Kidney (tissue), 14 donors: ENCODE data around the gene OSBPL9. TPM values are rescaled to one million over a fixed set of nuclear protein-coding genes. Genes with fewer than 3 reads are reported as not detected.
A peak's percentile ranks its signal among the peaks of the same experiment; 100 is the strongest.

ENCODE experiments used
- DNase-seq, 5 donors: peaks; one replicate each; pipeline ENCODE4 v3.0.0-alpha.2; 2013 to 2020
- FAIRE-seq: peaks from 2 replicates; lab custom pipeline; 2012; peaks lifted over from hg19 to GRCh38; lab: Jason Lieb, UNC
- H3K27ac ChIP-seq, 2 donors: one replicate each; pipeline ENCODE4 v1.7.0; 2013; ENCODE audit warnings: low read depth in 2 of 2, low read length in 2 of 2, inconsistent platforms in 1 of 2
- H3K27me3 ChIP-seq: one replicate; pipeline ENCODE4 v1.7.1; 2013; ENCODE audit warnings: low read length, inconsistent platforms; ENCODE audit not compliant: control insufficient read depth, insufficient read depth
- H3K36me3 ChIP-seq, 3 donors: one replicate each; pipeline versions ENCODE4 v1.7.0 to v1.7.1; 2013; ENCODE audit warnings: low read length in 3 of 3, control low read depth in 1 of 3, inconsistent platforms in 1 of 3; ENCODE audit not compliant: insufficient read depth in 3 of 3, control insufficient read depth in 2 of 3
- H3K4me1 ChIP-seq, 3 donors: one replicate each; pipeline versions ENCODE4 v1.7.0 to v1.7.1; 2013; ENCODE audit warnings: low read length in 3 of 3, inconsistent platforms in 1 of 3, low read depth in 1 of 3; ENCODE audit not compliant: control insufficient read depth in 2 of 3, insufficient read depth in 2 of 3
- H3K4me3 ChIP-seq, 3 donors: one replicate each; pipeline versions ENCODE4 v1.7.0 to v1.8.1; 2013; ENCODE audit warnings: low read length in 3 of 3, control low read depth in 1 of 3, inconsistent platforms in 1 of 3
- H3K9ac ChIP-seq, 3 donors: one replicate each; pipeline versions ENCODE4 v1.7.0 to v1.7.1; 2013; ENCODE audit warnings: low read length in 3 of 3, control low read depth in 1 of 3, inconsistent platforms in 1 of 3
- H3K9me3 ChIP-seq, 3 donors: one replicate each; pipeline versions ENCODE4 v1.7.0 to v1.7.1; 2013; ENCODE audit warnings: low read length in 3 of 3, control low read depth in 1 of 3, inconsistent platforms in 1 of 3; ENCODE audit not compliant: control insufficient read depth in 2 of 3, insufficient read depth in 1 of 3
- CTCF ChIP-seq: IDR thresholded peaks from 3 replicates; pipeline ENCODE4 v1.5.1; 2012; ENCODE audit warnings: mild to moderate bottlenecking, moderate library complexity, borderline replicate concordance; ENCODE audit not compliant: insufficient read depth; ENCODE audit errors: extremely low read depth
- intact Hi-C: fragments of 100-400 bp; cut with DNase I; formaldehyde crosslinking; loops from one replicate; pipeline ENCODE4 v1.11.1; 2022
- polyA plus RNA-seq: library from polyadenylated mRNA; stranded (reverse); fragments of 350-450 nt; fragmentation: Illumina TruSeq; extraction: RNeasy Lipid Tissue Mini Kit (QIAGEN cat#74804); gene quantifications from one replicate; pipeline ENCODE4 v1.2.3, GENCODE V29; 2014; ENCODE audit warnings: low read depth, low replicate concordance; ENCODE audit not compliant: insufficient read depth
- total RNA-seq: library from RNA; stranded (reverse); fragmentation: NEBNext Ultra II Directional; extraction: Animal tissue kit (Norgen Biotek cat#: 25700); gene quantifications from one replicate; pipeline ENCODE4 v1.2.1, GENCODE V29; 2021
- donor health status: control.
- donor health status: control.
- donor health status: control.
- donor health status: control.
- donor health status: control.
- donor health status: DM: yes; HTN: yes; CAD: no.
- donor health status: Normal renal cell carcinoma (clear cell type).

Gene OSBPL9
- total and polyA plus RNA-seq, 2 donors from 2014 or later = 73.2 to 76.6 TPM

DNA sequence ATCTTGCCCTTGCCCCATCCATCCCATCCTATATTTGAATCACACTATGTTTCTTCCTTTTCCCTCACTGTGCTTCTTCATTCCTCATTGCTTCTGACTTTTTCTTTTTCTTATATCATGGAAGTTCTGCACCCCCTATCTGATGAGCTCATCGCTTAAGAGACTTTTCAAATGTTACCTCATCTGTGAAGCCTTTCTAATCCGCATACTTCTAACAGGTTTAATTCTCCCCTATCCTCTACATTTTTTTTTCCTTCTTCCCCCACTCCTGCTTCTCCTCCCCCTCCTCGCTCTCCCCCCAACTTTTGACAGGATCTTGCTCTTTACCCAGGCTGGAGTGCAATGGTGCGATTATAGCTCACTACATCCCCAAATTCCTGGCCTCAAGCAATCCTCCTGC lies 39.5 kb downstream of the OSBPL9 start:
- TF ChIP-seq CTCF = no peak
- H3K36me3 ChIP-seq = peaks cover 0 to 3% (median 0%) of the 10 kb centered on the region in 3 donors
- no peak overlapping the region for H3K27ac ChIP-seq
- no peaks in the 10 kb centered on the region for H3K27me3 ChIP-seq
- peaks cover 2 to 22% (median 6%) of the 10 kb centered on the region in 3 donors for H3K4me1 ChIP-seq
- DNase-seq (no peak), FAIRE-seq (no peak)
- H3K9me3 ChIP-seq = no peaks in the 10 kb centered on the region
- no peak overlapping the region for H3K9ac ChIP-seq
- no peak overlapping the region for H3K4me3 ChIP-seq
- intact Hi-C loops = no loop called here

DNA sequence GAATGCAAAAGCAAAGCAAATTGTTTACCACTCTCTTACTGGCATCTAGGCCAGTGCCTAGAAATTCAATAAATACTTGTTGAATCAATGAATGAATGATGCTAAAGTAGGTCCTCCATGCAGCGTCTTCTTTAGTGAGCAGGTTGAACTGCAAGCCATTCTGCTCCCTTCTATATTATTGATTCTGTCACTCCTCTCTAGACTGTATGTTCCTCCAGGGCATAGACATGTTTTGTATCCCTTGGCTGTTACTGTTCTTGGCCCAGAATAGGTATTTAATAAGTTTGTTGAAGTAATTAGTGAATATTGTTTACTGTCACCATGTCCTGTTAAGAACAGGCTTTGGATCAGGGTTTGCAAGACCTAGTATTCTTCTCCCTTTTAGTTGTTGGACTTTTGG lies 43.7 kb downstream of the OSBPL9 start:
- no peak overlapping the region for H3K9ac ChIP-seq
- H3K4me1 ChIP-seq = peaks cover 0 to 11% (median 4%) of the 10 kb centered on the region in 3 donors
- DNase-seq (no peak), FAIRE-seq (no peak)
- no peaks in the 10 kb centered on the region for H3K9me3 ChIP-seq
- H3K27ac ChIP-seq = peak overlapping the region in 1 of 2 donors; percentile 44
- no peaks in the 10 kb centered on the region for H3K27me3 ChIP-seq
- no peak overlapping the region for H3K4me3 ChIP-seq
- intact Hi-C loops = no loop called here
- no peak for TF ChIP-seq CTCF
- peaks cover 0 to 1% (median 0%) of the 10 kb centered on the region in 3 donors for H3K36me3 ChIP-seq

DNA sequence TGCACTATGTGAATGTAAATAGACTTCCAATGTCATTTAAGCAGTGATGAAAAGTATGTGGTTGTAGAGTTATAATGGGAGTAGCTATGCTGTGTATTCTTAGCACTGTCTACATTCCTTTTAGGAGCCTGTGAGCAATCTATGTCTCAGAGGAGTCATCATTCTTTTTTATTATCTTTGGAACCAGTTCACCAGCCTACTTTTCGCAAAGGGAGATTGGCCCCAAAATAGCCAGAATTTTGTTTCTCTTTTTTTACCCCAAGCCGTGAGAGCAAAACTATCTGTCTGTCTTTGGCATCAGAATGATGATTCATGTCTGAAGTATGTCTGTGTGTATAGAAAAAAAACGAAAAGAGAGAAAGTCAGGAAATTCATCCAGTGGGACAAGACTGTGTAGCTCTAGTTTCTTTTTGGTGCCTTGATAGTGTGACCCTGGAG lies 44.2 kb downstream of the OSBPL9 start:
- Histone ChIP-seq H3K4me1 (peaks cover 0 to 11% (median 4%) of the 10 kb centered on the region in 3 donors), H3K36me3 (no peaks in the 10 kb centered on the region), H3K4me3 (no peak overlapping the region), H3K27me3 (no peaks in the 10 kb centered on the region), H3K9me3 (no peaks in the 10 kb centered on the region), H3K9ac (no peak overlapping the region), H3K27ac (no peak overlapping the region)
- intact Hi-C loops = no loop called here
- FAIRE-seq = no peak
- peak in 2 of 5 donors; percentile 61 to 62 for DNase-seq
- no peak for TF ChIP-seq CTCF

DNA sequence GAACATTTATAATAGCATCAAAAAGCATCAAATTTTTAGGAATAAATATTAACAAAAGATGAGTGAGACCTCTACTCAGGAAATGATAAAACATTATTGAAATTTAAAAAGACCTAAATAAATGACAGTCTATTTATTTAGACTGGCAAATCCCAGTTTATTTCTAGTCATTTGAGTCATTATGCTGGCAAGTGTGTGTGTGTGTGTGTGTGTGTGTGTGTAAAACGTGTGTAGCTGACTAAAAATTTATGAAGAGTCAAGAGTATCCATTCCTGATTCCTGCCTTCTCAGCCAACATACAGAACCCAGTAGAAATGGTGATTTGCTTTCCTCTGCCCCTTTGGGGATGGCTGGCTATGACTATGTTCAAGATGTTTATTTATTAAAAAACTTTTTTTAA lies 46.2 kb downstream of the OSBPL9 start:
- Histone ChIP-seq H3K36me3 (no peaks in the 10 kb centered on the region), H3K9me3 (no peaks in the 10 kb centered on the region), H3K9ac (no peak overlapping the region), H3K4me1 (peaks cover 0 to 24% (median 13%) of the 10 kb centered on the region in 3 donors), H3K27me3 (no peaks in the 10 kb centered on the region), H3K27ac (no peak overlapping the region), H3K4me3 (no peak overlapping the region)
- FAIRE-seq = no peak
- DNase-seq = no peak
- intact Hi-C loops = no loop called here
- no peak for TF ChIP-seq CTCF
